Activated gamma-delta T cell treated with anti-CD3 and anti-CD28 coated beads, Interleukin-2, amount 50 U/mL, for 16 hours (primary cell): ENCODE measurements around the gene AK2.

Experiments used
- DNase-seq: peaks from one replicate; pipeline ENCODE4 v3.0.0-alpha.2; 2020; ENCODE audit warnings: low read depth

Gene AK2

GRCh38 chr1:33022650-33023200, 14.0 kb downstream of the AK2 start:
- no peak for DNase-seq

- no peak for DNase-seq
Observed at GRCh38 chr1:33021567-33022431, 14.9 kb downstream of the AK2 start.

- no peak for DNase-seq
Observed at GRCh38 chr1:33018112-33018511, 18.6 kb downstream of the AK2 start.

- no peak for DNase-seq
Observed at GRCh38 chr1:33017175-33017574, 19.5 kb downstream of the AK2 start.

GRCh38 chr1:33015216-33015615, 21.5 kb downstream of the AK2 start:
- no peak for DNase-seq

GRCh38 chr1:33014464-33015163, 22.1 kb downstream of the AK2 start:
- no peak for DNase-seq

GRCh38 chr1:33013791-33014190, 22.9 kb downstream of the AK2 start:
- no peak for DNase-seq

- DNase-seq, result no peak
Observed at GRCh38 chr1:33012165-33012564, 24.5 kb downstream of the AK2 start.

- no peak for DNase-seq
Observed at GRCh38 chr1:33010932-33011731, 25.6 kb downstream of the AK2 start.

GRCh38 chr1:33009561-33009960, 27.1 kb downstream of the AK2 start:
- no peak for DNase-seq

- DNase-seq, result no peak
Observed at GRCh38 chr1:33008051-33008914, 28.4 kb downstream of the AK2 start.

GRCh38 chr1:33007190-33008050, 29.3 kb downstream of the AK2 start:
- no peak for DNase-seq

- DNase-seq, result no peak
Observed at GRCh38 chr1:33005838-33006421, 30.8 kb downstream of the AK2 start.

- DNase-seq, result no peak
Observed at GRCh38 chr1:33005117-33005837, 31.4 kb downstream of the AK2 start.

GRCh38 chr1:33004613-33005012, 32.1 kb downstream of the AK2 start:
- no peak for DNase-seq

- DNase-seq, result no peak
Observed at GRCh38 chr1:33003657-33004056, 33.0 kb downstream of the AK2 start.

GRCh38 chr1:33002006-33002405, 34.7 kb downstream of the AK2 start:
- DNase-seq, result no peak

- no peak for DNase-seq
Observed at GRCh38 chr1:33001282-33001681, 35.4 kb downstream of the AK2 start.

- DNase-seq, result no peak
Observed at GRCh38 chr1:33000427-33001026, 36.2 kb downstream of the AK2 start.
